Suprapubic skin (tissue), 4 donors: ENCODE measurements around the gene AP1S3. TPM values are rescaled to one million over a fixed set of nuclear protein-coding genes. Genes with fewer than 3 reads are reported as not detected.

Experiments
- DNase-seq, 2 donors: peaks; one replicate each; pipeline ENCODE4 v3.0.0-alpha.2; 2019; ENCODE audit warnings: low spot score in 2 of 2
- H3K27ac ChIP-seq: fragments of 200-600 bp; sonication (generic); one replicate; pipeline ENCODE4 v1.5.1; 2019
- H3K27me3 ChIP-seq: fragments of 200-600 bp; sonication (generic); one replicate; pipeline ENCODE4 v1.5.1; 2019
- H3K36me3 ChIP-seq: fragments of 200-600 bp; sonication (generic); one replicate; pipeline ENCODE4 v1.5.1; 2019
- H3K4me1 ChIP-seq: fragments of 200-600 bp; sonication (generic); one replicate; pipeline ENCODE4 v1.5.1; 2019
- H3K4me3 ChIP-seq: fragments of 200-600 bp; sonication (generic); one replicate; pipeline ENCODE4 v1.5.1; 2019; ENCODE audit warnings: mild to moderate bottlenecking
- H3K9me3 ChIP-seq: fragments of 200-600 bp; sonication (generic); one replicate; pipeline ENCODE4 v1.5.1; 2019
- EP300 ChIP-seq: sonication (generic); formaldehyde crosslinking; IDR thresholded peaks from one replicate; pipeline ENCODE4 v1.6.1; 2017; ENCODE audit warnings: antibody characterized with exemption
- POLR2A ChIP-seq, 2 donors: fragments of 450-650 bp; IDR thresholded peaks; one replicate each; pipeline ENCODE4 v1.6.1; 2017; ENCODE audit warnings: antibody characterized with exemption in 2 of 2, mild to moderate bottlenecking in 2 of 2, moderate library complexity in 2 of 2
- POLR2AphosphoS5 ChIP-seq, 3 donors: sonication (generic); formaldehyde crosslinking; IDR thresholded peaks; one replicate each; pipeline ENCODE4 v1.6.1; 2017; ENCODE audit warnings: antibody characterized with exemption in 3 of 3
- WGBS: methylation state at CpG from one replicate; pipeline ENCODE4 v1.1.5; 2018; 5-methylcytosine and 5-hydroxymethylcytosine counted together
- total RNA-seq, 4 donors: library from RNA; depleted of rRNA; stranded (reverse); fragments of >200 nt; gene quantifications; one replicate each; pipeline ENCODE4 v1.1.0, GENCODE V29; 2016
- TF ChIP-seq, protein P1 (sequence below), 2 donors: fragments of 200-600 bp in 1 of 2; fragments of 450-650 bp in 1 of 2; sonication (generic) in 1 of 2; IDR thresholded peaks; one replicate each; pipeline ENCODE4 v1.5.1; 2016 to 2019; ENCODE audit warnings: antibody characterized with exemption in 2 of 2, mild to moderate bottlenecking in 1 of 2, moderate library complexity in 1 of 2

Gene AP1S3
- total RNA-seq, 4 donors from 2014 or later, result 0.72 to 8.4 (median 3.1) TPM

DNA sequence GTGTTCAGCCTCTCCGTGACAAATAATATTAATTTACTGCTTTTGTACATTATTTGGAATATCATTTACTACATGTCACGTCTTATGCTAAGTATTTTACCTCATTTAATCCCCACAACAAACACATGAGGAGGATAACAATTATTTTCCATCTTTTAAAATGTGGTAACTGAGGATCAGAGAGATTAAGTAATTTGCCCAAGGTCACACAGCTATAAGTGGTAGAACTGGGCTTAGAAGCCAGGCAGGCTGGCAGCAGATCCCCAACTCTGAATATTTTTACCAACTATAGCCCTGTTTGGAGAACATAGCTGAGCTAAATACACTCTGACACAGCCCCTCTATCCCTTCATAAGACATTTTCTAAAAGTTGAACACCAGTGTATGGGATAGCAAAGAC is 24.1 kb downstream of the AP1S3 start:
- no peaks in the 10 kb centered on the region for H3K27me3 ChIP-seq
- no peak for DNase-seq
- H3K4me3 ChIP-seq, result no peak overlapping the region
- 91% methylated on average over 2 of the region's 2 CpGs for WGBS
- H3K36me3 ChIP-seq, result no peaks in the 10 kb centered on the region
- TF ChIP-seq POLR2AphosphoS5 (IDR thresholded peaks at IDR 0.05) (no peak), POLR2A (IDR thresholded peaks at IDR 0.05) (no peak), EP300 (no peak)
- TF ChIP-seq, protein P1, sequence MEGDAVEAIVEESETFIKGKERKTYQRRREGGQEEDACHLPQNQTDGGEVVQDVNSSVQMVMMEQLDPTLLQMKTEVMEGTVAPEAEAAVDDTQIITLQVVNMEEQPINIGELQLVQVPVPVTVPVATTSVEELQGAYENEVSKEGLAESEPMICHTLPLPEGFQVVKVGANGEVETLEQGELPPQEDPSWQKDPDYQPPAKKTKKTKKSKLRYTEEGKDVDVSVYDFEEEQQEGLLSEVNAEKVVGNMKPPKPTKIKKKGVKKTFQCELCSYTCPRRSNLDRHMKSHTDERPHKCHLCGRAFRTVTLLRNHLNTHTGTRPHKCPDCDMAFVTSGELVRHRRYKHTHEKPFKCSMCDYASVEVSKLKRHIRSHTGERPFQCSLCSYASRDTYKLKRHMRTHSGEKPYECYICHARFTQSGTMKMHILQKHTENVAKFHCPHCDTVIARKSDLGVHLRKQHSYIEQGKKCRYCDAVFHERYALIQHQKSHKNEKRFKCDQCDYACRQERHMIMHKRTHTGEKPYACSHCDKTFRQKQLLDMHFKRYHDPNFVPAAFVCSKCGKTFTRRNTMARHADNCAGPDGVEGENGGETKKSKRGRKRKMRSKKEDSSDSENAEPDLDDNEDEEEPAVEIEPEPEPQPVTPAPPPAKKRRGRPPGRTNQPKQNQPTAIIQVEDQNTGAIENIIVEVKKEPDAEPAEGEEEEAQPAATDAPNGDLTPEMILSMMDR (IDR thresholded peaks at IDR 0.05), result no peak
- H3K4me1 ChIP-seq, result no peaks in the 10 kb centered on the region
- H3K9me3 ChIP-seq, result no peaks in the 10 kb centered on the region
- no peak overlapping the region for H3K27ac ChIP-seq

DNA sequence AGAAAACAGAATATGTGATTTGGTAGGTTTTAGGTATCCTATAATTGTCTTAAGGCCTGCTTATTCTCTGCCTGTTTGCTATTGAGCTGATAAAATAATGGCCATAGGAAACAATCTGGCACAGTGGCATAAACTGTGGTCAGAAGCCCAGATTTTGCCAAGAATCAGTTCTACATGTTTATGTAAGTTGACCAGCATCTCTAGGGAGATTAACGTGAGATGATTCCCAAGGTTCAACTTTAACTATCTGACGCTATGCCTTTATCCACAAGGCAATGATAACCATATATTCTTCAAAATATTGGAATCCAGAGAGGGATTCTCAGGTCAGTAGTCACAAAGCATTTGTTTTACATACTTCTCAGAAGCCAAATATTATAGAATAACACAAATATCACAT is 25.6 kb downstream of the AP1S3 start:
- Histone ChIP-seq H3K36me3 (no peaks in the 10 kb centered on the region), H3K27me3 (no peaks in the 10 kb centered on the region), H3K4me3 (no peak overlapping the region), H3K4me1 (no peaks in the 10 kb centered on the region), H3K9me3 (no peaks in the 10 kb centered on the region), H3K27ac (no peak overlapping the region)
- 91% methylated on average over 2 of the region's 2 CpGs for WGBS
- TF ChIP-seq POLR2A (IDR thresholded peaks at IDR 0.05) (no peak), POLR2AphosphoS5 (IDR thresholded peaks at IDR 0.05) (no peak), EP300 (no peak)
- TF ChIP-seq, protein P1 (IDR thresholded peaks at IDR 0.05), result no peak
- no peak for DNase-seq

DNA sequence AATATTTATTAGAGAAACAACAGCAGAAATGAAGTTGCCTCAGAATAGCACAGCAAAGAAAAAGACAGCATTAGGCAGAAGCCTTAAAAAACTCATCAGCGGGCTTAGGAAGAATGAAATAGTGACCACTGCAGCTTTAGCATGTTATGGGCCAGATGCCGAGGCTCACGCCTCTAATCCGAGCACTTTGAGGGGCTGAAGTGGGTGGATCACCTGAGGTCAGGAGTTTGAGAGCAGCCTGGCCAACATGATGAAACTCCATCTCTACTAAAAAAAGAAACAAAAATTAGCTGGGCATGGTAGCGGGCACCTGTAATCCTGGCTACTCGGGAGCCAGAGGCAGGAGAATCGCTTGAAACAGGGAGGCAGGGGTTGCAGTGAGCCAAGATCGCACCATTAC is 32.4 kb downstream of the AP1S3 start:
- Histone ChIP-seq H3K9me3 (no peaks in the 10 kb centered on the region), H3K27me3 (no peaks in the 10 kb centered on the region), H3K36me3 (no peaks in the 10 kb centered on the region), H3K27ac (no peak overlapping the region), H3K4me1 (no peaks in the 10 kb centered on the region), H3K4me3 (no peak overlapping the region)
- DNase-seq, result no peak
- 82% methylated on average over 8 of the region's 8 CpGs for WGBS
- no peak for TF ChIP-seq POLR2A (IDR thresholded peaks at IDR 0.05)
- TF ChIP-seq POLR2AphosphoS5 (IDR thresholded peaks at IDR 0.05), result no peak
- TF ChIP-seq, protein P1 (IDR thresholded peaks at IDR 0.05), result no peak
- no peak for TF ChIP-seq EP300

DNA sequence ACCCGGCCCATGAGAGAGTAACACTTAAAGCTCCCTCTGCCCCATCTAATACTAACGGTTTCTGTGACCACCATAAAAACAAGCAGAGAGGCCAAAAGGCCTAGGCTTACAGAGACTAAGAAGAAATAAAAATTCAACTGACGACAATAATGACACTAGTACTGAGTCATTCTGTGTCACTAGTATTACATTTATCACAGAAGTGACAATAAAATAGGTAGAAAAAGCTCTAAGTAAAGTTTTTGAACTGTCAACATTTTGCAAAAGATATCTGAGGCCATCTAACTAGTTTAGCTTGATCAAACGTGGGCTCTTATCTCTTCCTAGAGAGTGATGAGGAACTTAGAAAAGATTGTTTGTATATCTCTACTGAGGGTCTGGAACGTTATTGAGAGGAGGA is 35.6 kb downstream of the AP1S3 start:
- no peaks in the 10 kb centered on the region for H3K27me3 ChIP-seq
- H3K9me3 ChIP-seq, result no peaks in the 10 kb centered on the region
- H3K4me1 ChIP-seq, result no peaks in the 10 kb centered on the region
- H3K4me3 ChIP-seq, result no peak overlapping the region
- no peaks in the 10 kb centered on the region for H3K36me3 ChIP-seq
- DNase-seq, result no peak
- no peak overlapping the region for H3K27ac ChIP-seq
- TF ChIP-seq POLR2AphosphoS5 (IDR thresholded peaks at IDR 0.05) (no peak), EP300 (no peak), POLR2A (IDR thresholded peaks at IDR 0.05) (no peak)
- TF ChIP-seq, protein P1 (IDR thresholded peaks at IDR 0.05), result no peak
- 66% methylated on average over 5 of the region's 5 CpGs for WGBS

DNA sequence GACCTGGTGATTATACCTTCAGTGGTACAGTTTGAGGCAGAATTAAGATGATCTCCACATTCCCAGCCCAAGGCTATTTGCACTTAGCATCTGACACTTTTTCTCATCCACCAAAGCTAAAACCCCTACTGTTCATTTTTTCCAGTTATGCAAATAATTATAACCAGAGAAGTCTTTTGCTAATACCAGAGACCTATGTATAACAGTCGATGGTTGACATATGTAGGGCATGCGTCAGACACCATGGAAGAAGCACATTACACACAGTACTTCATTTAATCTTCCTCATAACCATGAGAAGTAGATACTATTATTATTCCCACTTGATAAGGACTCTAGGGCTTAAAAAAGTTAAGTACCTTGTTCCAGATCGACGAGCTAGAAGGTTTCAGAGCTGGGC is 36.5 kb downstream of the AP1S3 start:
- Histone ChIP-seq H3K4me1 (no peaks in the 10 kb centered on the region), H3K27me3 (no peaks in the 10 kb centered on the region), H3K4me3 (no peak overlapping the region), H3K36me3 (no peaks in the 10 kb centered on the region), H3K9me3 (no peaks in the 10 kb centered on the region), H3K27ac (no peak overlapping the region)
- no peak for DNase-seq
- WGBS, result 92% methylated on average over 4 of the region's 4 CpGs
- TF ChIP-seq POLR2AphosphoS5 (IDR thresholded peaks at IDR 0.05), result no peak
